GM12878 (cell line): ENCODE results near the gene ITSN1.

Experiments used
- BCL11A ChIP-seq: IDR thresholded peaks from 2 replicates; pipeline ENCODE4 v1.6.1; 2011; ENCODE audit warnings: low read depth, low read length
- ETV6 ChIP-seq, 2 experiments: fragments of 450-650 bp in 1 of 2; IDR thresholded peaks in 1 of 2; conservative IDR thresholded peaks in 1 of 2; 2 replicates each; pipeline ENCODE4 v1.6.1; 2014; ENCODE audit warnings: antibody characterized with exemption in 1 of 2, borderline replicate concordance in 1 of 2, low read depth in 1 of 2, mild to moderate bottlenecking in 1 of 2, moderate library complexity in 1 of 2
- HDAC6 ChIP-seq: fragments of 200-600 bp; sonication (generic); IDR thresholded peaks from one replicate; pipeline ENCODE4 v1.8.0; 2017; ENCODE audit warnings: antibody characterized with exemption; ENCODE audit not compliant: unreplicated experiment
- JUND ChIP-seq: IDR thresholded peaks from 2 replicates; pipeline ENCODE4 v1.6.1; 2012; ENCODE audit warnings: low read depth, mild to moderate bottlenecking, low read length, improper control_type of control experiment, moderate library complexity
- PKNOX1 ChIP-seq: fragments of 450-650 bp; IDR thresholded peaks from 2 replicates; pipeline ENCODE4 v1.6.1; 2016; ENCODE audit warnings: mild to moderate bottlenecking
- SIN3A ChIP-seq: IDR thresholded peaks from 2 replicates; pipeline ENCODE4 v1.6.1; 2012; ENCODE audit warnings: low read depth, low read length, improper control_type of control experiment
- SIX5 ChIP-seq: IDR thresholded peaks from 2 replicates; pipeline ENCODE4 v1.6.1; 2011; ENCODE audit warnings: mild to moderate bottlenecking, low read depth, low read length, moderate library complexity; ENCODE audit not compliant: severe bottlenecking
- TF ChIP-seq, protein P1 (sequence below): fragments of 450-650 bp; IDR thresholded peaks from 2 replicates; pipeline ENCODE4 v1.6.1; 2017; ENCODE audit warnings: mild to moderate bottlenecking, low read depth, inconsistent platforms; ENCODE audit not compliant: poor library complexity, severe bottlenecking
- TF ChIP-seq, protein P2 (sequence below), 3 experiments: IDR thresholded peaks in 2 of 3; conservative IDR thresholded peaks in 1 of 3; 2 replicates each; pipeline ENCODE4 v1.5.1; 2011; ENCODE audit warnings: low read depth in 3 of 3, low read length in 3 of 3, mild to moderate bottlenecking in 3 of 3, control low read depth in 2 of 3, moderate library complexity in 2 of 3, inconsistent platforms in 1 of 3, mixed read lengths in 1 of 3; ENCODE audit not compliant: control insufficient read depth in 2 of 3, insufficient read depth in 1 of 3; ENCODE audit errors: extremely low read depth in 1 of 3

- TF ChIP-seq JUND = no peak
- no peak for TF ChIP-seq HDAC6
- TF ChIP-seq, protein P1, sequence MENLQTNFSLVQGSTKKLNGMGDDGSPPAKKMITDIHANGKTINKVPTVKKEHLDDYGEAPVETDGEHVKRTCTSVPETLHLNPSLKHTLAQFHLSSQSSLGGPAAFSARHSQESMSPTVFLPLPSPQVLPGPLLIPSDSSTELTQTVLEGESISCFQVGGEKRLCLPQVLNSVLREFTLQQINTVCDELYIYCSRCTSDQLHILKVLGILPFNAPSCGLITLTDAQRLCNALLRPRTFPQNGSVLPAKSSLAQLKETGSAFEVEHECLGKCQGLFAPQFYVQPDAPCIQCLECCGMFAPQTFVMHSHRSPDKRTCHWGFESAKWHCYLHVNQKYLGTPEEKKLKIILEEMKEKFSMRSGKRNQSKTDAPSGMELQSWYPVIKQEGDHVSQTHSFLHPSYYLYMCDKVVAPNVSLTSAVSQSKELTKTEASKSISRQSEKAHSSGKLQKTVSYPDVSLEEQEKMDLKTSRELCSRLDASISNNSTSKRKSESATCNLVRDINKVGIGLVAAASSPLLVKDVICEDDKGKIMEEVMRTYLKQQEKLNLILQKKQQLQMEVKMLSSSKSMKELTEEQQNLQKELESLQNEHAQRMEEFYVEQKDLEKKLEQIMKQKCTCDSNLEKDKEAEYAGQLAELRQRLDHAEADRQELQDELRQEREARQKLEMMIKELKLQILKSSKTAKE = no peak
- no peak for TF ChIP-seq SIN3A
- TF ChIP-seq, protein P2, sequence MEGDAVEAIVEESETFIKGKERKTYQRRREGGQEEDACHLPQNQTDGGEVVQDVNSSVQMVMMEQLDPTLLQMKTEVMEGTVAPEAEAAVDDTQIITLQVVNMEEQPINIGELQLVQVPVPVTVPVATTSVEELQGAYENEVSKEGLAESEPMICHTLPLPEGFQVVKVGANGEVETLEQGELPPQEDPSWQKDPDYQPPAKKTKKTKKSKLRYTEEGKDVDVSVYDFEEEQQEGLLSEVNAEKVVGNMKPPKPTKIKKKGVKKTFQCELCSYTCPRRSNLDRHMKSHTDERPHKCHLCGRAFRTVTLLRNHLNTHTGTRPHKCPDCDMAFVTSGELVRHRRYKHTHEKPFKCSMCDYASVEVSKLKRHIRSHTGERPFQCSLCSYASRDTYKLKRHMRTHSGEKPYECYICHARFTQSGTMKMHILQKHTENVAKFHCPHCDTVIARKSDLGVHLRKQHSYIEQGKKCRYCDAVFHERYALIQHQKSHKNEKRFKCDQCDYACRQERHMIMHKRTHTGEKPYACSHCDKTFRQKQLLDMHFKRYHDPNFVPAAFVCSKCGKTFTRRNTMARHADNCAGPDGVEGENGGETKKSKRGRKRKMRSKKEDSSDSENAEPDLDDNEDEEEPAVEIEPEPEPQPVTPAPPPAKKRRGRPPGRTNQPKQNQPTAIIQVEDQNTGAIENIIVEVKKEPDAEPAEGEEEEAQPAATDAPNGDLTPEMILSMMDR (IDR thresholded peaks at IDR 0.05 in 2 of 3, conservative IDR thresholded peaks at IDR 0.05 in 1 of 3; ENCODE audit: control insufficient read depth in 2 of 3, extremely low read depth in 1 of 3, insufficient read depth in 1 of 3, low read depth in 3 of 3, low read length in 3 of 3) = no peak
- no peak for TF ChIP-seq PKNOX1
- no peak for TF ChIP-seq ETV6 (conservative IDR thresholded peaks at IDR 0.05 in 1 of 2, IDR thresholded peaks at IDR 0.05 in 1 of 2; ENCODE audit: borderline replicate concordance in 1 of 2, low read depth in 1 of 2)
- TF ChIP-seq SIX5 = no peak
- no peak for TF ChIP-seq BCL11A
Measured at GRCh38 chr21:33783187-33783979, 141.1 kb downstream of the ITSN1 start.
